Measurements from ENCODE around the gene GREM1. TPM values are rescaled to one million over a fixed set of nuclear protein-coding genes. Genes with fewer than 3 reads are reported as not detected.

Gene GREM1
- total and polyA plus RNA-seq, 2 experiments from 2014 or later, result 0.27 to 1.0 TPM

- TF ChIP-seq EZH2phosphoT487 (IDR thresholded peaks at IDR 0.05; ENCODE audit: unreplicated experiment), result no peak
Measured at GRCh38 chr15:32687556-32687955, 30.2 kb upstream of the GREM1 start (continued).

GRCh38 chr15:32688151-32688639 is 29.6 kb upstream of the GREM1 start:
- Histone ChIP-seq H3K4me3 (no peak overlapping the region), H3K79me2 (replicated peaks; ENCODE audit: insufficient read depth) (no peaks in the 10 kb centered on the region), H3K36me3 (ENCODE audit: insufficient read depth) (peaks cover 7% of the 10 kb centered on the region), H2AFZ (no peak overlapping the region), H3F3A (replicated peaks; ENCODE audit: low read depth) (no peaks in the 10 kb centered on the region), H4K20me1 (replicated peaks; ENCODE audit: insufficient read depth) (no peaks in the 10 kb centered on the region; the same call in 1 of the 2 replicates), H3K27me3 (ENCODE audit: insufficient read depth) (no peaks in the 10 kb centered on the region), H3K4me1 (ENCODE audit: insufficient read depth) (peaks cover 13% of the 10 kb centered on the region), H3K9me2 (ENCODE audit: insufficient read depth) (peaks cover 4% of the 10 kb centered on the region; the same call in 1 of the 2 replicates), H3K4me2 (no peak overlapping the region), H3K27ac (ENCODE audit: low read depth) (no peak overlapping the region)
- H3K4me1 Mint-ChIP-seq, result peaks cover 16% of the 10 kb centered on the region
- no peaks in the 10 kb centered on the region for H3K9me3 Mint-ChIP-seq
- no peak overlapping the region for H3K4me3 Mint-ChIP-seq
- no peak overlapping the region for H3K27ac Mint-ChIP-seq
- DNase-seq (ENCODE audit: low spot score) (no peak), ATAC-seq (no peak)
- no peaks in the 10 kb centered on the region for H3K27me3 Mint-ChIP-seq (ENCODE audit: insufficient read depth, low read depth, poor library complexity)
- H3K36me3 Mint-ChIP-seq (ENCODE audit: low read depth), result peaks cover 13% of the 10 kb centered on the region
- no peak for TF ChIP-seq STAT1 (IDR thresholded peaks at IDR 0.05; ENCODE audit: unreplicated experiment)
- TF ChIP-seq ZNF462 (CRISPR knock-in tag; IDR thresholded peaks at IDR 0.05), result no peak
- no peak for TF ChIP-seq POLR2AphosphoS5 (IDR thresholded peaks at IDR 0.05; ENCODE audit: low read depth)
- no peak for TF ChIP-seq ZNF114 (CRISPR knock-in tag; IDR thresholded peaks at IDR 0.05)
- TF ChIP-seq ZNF331 (CRISPR knock-in tag; IDR thresholded peaks at IDR 0.05; ENCODE audit: low read depth), result no peak
- TF ChIP-seq NANOG (IDR thresholded peaks at IDR 0.05; ENCODE audit: borderline replicate concordance), result no peak
- TF ChIP-seq REST (IDR thresholded peaks at IDR 0.05; ENCODE audit: unreplicated experiment), result no peak
- no peak for TF ChIP-seq CTCF (conservative IDR thresholded peaks at IDR 0.05; ENCODE audit: low read depth in 2 of 2)
- no peak for TF ChIP-seq ETS1 (IDR thresholded peaks at IDR 0.05)
- TF ChIP-seq JUNB (IDR thresholded peaks at IDR 0.05; ENCODE audit: unreplicated experiment), result no peak
- TF ChIP-seq EZH2phosphoT487 (IDR thresholded peaks at IDR 0.05; ENCODE audit: unreplicated experiment), result no peak
- TF ChIP-seq EZH2 (IDR thresholded peaks at IDR 0.05; ENCODE audit: low read depth, unreplicated experiment), result no peak
- no peak for TF ChIP-seq CREB1 (CRISPR knock-in tag; IDR thresholded peaks at IDR 0.05; ENCODE audit: low read depth)

All from GM23338 (cell line).